B cell (primary cell): Measurements from ENCODE around the gene STRBP. TPM values are rescaled to one million over a fixed set of nuclear protein-coding genes. Genes with fewer than 3 reads are reported as not detected.

Source experiments
- ATAC-seq: fragments of 200-7000 bp; cut with Tn5 transposase; one replicate; pipeline ENCODE4 v1.10.0; 2021; ENCODE audit warnings: low read depth, mild to moderate bottlenecking, moderate number of reproducible peaks, moderate library complexity
- CTCF ChIA-PET: fragments of 350-600 bp; sonication (Branson Sonifier 250); formaldehyde crosslinking; loops from one replicate; lab custom pipeline; 2021; ENCODE audit warnings: antibody characterized with exemption, inconsistent platforms; lab: Charles Lee
- POLR2A ChIA-PET: fragments of 350-600 bp; sonication (Branson Sonifier 250); formaldehyde crosslinking; loops from one replicate; lab custom pipeline; 2021; ENCODE audit warnings: antibody characterized with exemption; lab: Charles Lee
- DNase-seq: peaks from one replicate; pipeline ENCODE4 v3.0.0; 2013
- H2AFZ ChIP-seq: 2 replicates; pipeline ENCODE4 v1.6.1; 2012; ENCODE audit warnings: mild to moderate bottlenecking, low read depth, low read length; ENCODE audit not compliant: insufficient read depth, poor library complexity, severe bottlenecking
- H3K27ac ChIP-seq, 2 donors: 1 replicate in 1 of 2; 2 replicates in 1 of 2; pipeline ENCODE4 v1.5.1; 2012 to 2013; ENCODE audit warnings: low read length in 2 of 2, mild to moderate bottlenecking in 2 of 2, moderate library complexity in 1 of 2
- H3K27me3 ChIP-seq, 4 experiments: fragments of 200-600 bp in 1 of 4; sonication (generic) in 1 of 4; replicated peaks in 1 of 4; 1 replicate in 2 of 4; 2 replicates in 2 of 4; pipeline versions ENCODE4 v1.6.1 to v1.7.0; 2013 to 2016; ENCODE audit warnings: low read length in 3 of 4, mild to moderate bottlenecking in 2 of 4, mixed read lengths in 1 of 4, moderate library complexity in 1 of 4; ENCODE audit not compliant: insufficient read depth in 4 of 4, control insufficient read depth in 3 of 4; ENCODE audit errors: control extremely low read depth in 1 of 4
- H3K36me3 ChIP-seq, 2 experiments: replicated peaks in 1 of 2; 1 replicate in 1 of 2; 2 replicates in 1 of 2; pipeline versions ENCODE4 v1.6.1 to v1.7.1; 2013; ENCODE audit warnings: low read length in 1 of 2; ENCODE audit not compliant: insufficient read depth in 2 of 2, control insufficient read depth in 1 of 2; ENCODE audit errors: control extremely low read depth in 1 of 2, extremely low read depth in 1 of 2
- H3K4me1 ChIP-seq, 2 donors: fragments of 200-600 bp in 1 of 2; sonication (generic) in 1 of 2; 1 replicate in 1 of 2; 2 replicates in 1 of 2; pipeline versions ENCODE4 v1.5.1 to v1.6.1; 2013 to 2017; ENCODE audit warnings: low read length in 2 of 2; ENCODE audit not compliant: control insufficient read depth in 2 of 2, insufficient read depth in 2 of 2
- H3K4me2 ChIP-seq: replicated peaks from 2 replicates; pipeline ENCODE3; 2012; ENCODE audit warnings: mild to moderate bottlenecking, low read depth, low read length; ENCODE audit not compliant: poor library complexity, severe bottlenecking
- H3K4me3 ChIP-seq, 5 experiments: fragments of 200-600 bp in 1 of 5; sonication (generic) in 1 of 5; 1 replicate in 3 of 5; 2 replicates in 2 of 5; pipeline versions ENCODE4 v1.5.1 to v1.7.0; 2011 to 2016; ENCODE audit warnings: low read length in 4 of 5, mild to moderate bottlenecking in 4 of 5, low read depth in 2 of 5, control low read depth in 1 of 5, moderate library complexity in 1 of 5; ENCODE audit not compliant: insufficient read depth in 1 of 5; ENCODE audit errors: control extremely low read depth in 1 of 5, extremely low read depth in 1 of 5
- H3K79me2 ChIP-seq: fragments of 200-600 bp; sonication (generic); one replicate; pipeline ENCODE4 v1.6.0; 2016; ENCODE audit warnings: low read length; ENCODE audit not compliant: control insufficient read depth, insufficient read depth
- H3K9ac ChIP-seq: fragments of 200-600 bp; sonication (generic); 2 replicates; pipeline ENCODE4 v1.6.1; 2017; ENCODE audit warnings: mild to moderate bottlenecking, low read length, moderate library complexity
- H3K9me3 ChIP-seq, 3 donors: one replicate each; pipeline versions ENCODE4 v1.6.1 to v1.7.1; 2013; ENCODE audit warnings: low read length in 2 of 3; ENCODE audit not compliant: control insufficient read depth in 2 of 3, insufficient read depth in 1 of 3; ENCODE audit errors: control extremely low read depth in 1 of 3
- H4K20me1 ChIP-seq: 2 replicates; pipeline ENCODE4 v1.6.0; 2012; ENCODE audit warnings: mild to moderate bottlenecking, low read length; ENCODE audit not compliant: insufficient read depth, control insufficient read depth, poor library complexity, severe bottlenecking
- H3K27ac Mint-ChIP-seq: one replicate; pipeline ENCODE4 v1.8.0; 2021; ENCODE audit warnings: mixed read lengths
- H3K27me3 Mint-ChIP-seq: one replicate; pipeline ENCODE4 v1.8.0; 2021; ENCODE audit warnings: mixed read lengths
- H3K4me1 Mint-ChIP-seq: one replicate; pipeline ENCODE4 v1.8.0; 2021; ENCODE audit warnings: mixed read lengths
- H3K4me3 Mint-ChIP-seq: one replicate; pipeline ENCODE4 v1.8.0; 2021; ENCODE audit warnings: mixed read lengths
- H3K9me3 Mint-ChIP-seq: one replicate; pipeline ENCODE4 v1.8.0; 2022; ENCODE audit warnings: mixed read lengths; ENCODE audit not compliant: insufficient read depth
- EZH2 ChIP-seq: IDR thresholded peaks from 2 replicates; pipeline ENCODE4 v1.6.1; 2012; ENCODE audit warnings: borderline replicate concordance, low read depth, mild to moderate bottlenecking, moderate library complexity, low read length; ENCODE audit not compliant: insufficient read depth, poor library complexity, severe bottlenecking
- WGBS: methylation state at CpG from one replicate; pipeline ENCODE4 v1.1.5; 2013; ENCODE audit warnings: missing lambda C conversion rate; ENCODE audit not compliant: insufficient coverage; 5-methylcytosine and 5-hydroxymethylcytosine counted together
- intact Hi-C: fragments of 100-400 bp; cut with micrococcal nuclease; formaldehyde crosslinking; loops from one replicate; pipeline ENCODE4 v1.10.0; 2022
- polyA plus RNA-seq: library from polyadenylated mRNA; depleted of rRNA; stranded (reverse); fragments of >200 nt; gene quantifications from 2 replicates; pipeline ENCODE4 v1.2.3, GENCODE V29; 2012
- total RNA-seq, 2 donors: library from RNA; stranded (reverse); fragments of 120-200 nt in 1 of 2; gene quantifications; 1 replicate in 1 of 2; 2 replicates in 1 of 2; pipeline versions ENCODE4 v1.2.3 to v1.2.4, GENCODE V29; 2013 to 2022
- TF ChIP-seq, protein P1 (sequence below): fragments of 200-600 bp; IDR thresholded peaks from one replicate; pipeline ENCODE4 v1.8.0; 2022; ENCODE audit warnings: antibody characterized with exemption, mild to moderate bottlenecking

Gene STRBP
- total and polyA plus RNA-seq, 2 donors (not counting 1 experiment from before 2014, with no cell fraction given), result 39.1 to 189 TPM

- WGBS, result no CpG with 5 or more reads among the region's 3 CpGs
- CTCF ChIA-PET, result interaction anchor here (0.6 to 1.3 kb wide), 6 partner anchors 63 to 228 kb away, joined by 3 to 6 read pairs (median 5); no protein-coding TSS in a partner anchor
- Histone ChIP-seq H3K4me2 (no peak overlapping the region), H3K4me1 (no peaks in the 10 kb centered on the region), H3K27ac (no peak overlapping the region), H3K9me3 (no peaks in the 10 kb centered on the region), H3K4me3 (no peak overlapping the region), H3K36me3 (peaks cover 3 to 92% of the 10 kb centered on the region in 2 experiments), H3K27me3 (no peaks in the 10 kb centered on the region), H3K79me2 (peaks cover 21% of the 10 kb centered on the region), H4K20me1 (peaks cover 9% of the 10 kb centered on the region), H2AFZ (no peak overlapping the region), H3K9ac (no peak overlapping the region)
- Mint-ChIP-seq H3K4me3 (no peak overlapping the region), H3K27ac (no peak overlapping the region), H3K9me3 (no peaks in the 10 kb centered on the region), H3K4me1 (peaks cover 11% of the 10 kb centered on the region), H3K27me3 (no peaks in the 10 kb centered on the region)
- TF ChIP-seq, protein P1, sequence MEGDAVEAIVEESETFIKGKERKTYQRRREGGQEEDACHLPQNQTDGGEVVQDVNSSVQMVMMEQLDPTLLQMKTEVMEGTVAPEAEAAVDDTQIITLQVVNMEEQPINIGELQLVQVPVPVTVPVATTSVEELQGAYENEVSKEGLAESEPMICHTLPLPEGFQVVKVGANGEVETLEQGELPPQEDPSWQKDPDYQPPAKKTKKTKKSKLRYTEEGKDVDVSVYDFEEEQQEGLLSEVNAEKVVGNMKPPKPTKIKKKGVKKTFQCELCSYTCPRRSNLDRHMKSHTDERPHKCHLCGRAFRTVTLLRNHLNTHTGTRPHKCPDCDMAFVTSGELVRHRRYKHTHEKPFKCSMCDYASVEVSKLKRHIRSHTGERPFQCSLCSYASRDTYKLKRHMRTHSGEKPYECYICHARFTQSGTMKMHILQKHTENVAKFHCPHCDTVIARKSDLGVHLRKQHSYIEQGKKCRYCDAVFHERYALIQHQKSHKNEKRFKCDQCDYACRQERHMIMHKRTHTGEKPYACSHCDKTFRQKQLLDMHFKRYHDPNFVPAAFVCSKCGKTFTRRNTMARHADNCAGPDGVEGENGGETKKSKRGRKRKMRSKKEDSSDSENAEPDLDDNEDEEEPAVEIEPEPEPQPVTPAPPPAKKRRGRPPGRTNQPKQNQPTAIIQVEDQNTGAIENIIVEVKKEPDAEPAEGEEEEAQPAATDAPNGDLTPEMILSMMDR, result no peak
- no peak for TF ChIP-seq EZH2
- ATAC-seq, result no peak
- POLR2A ChIA-PET, result no interaction called here
- intact Hi-C loops, result no loop called here
- no peak for DNase-seq
Measured at GRCh38 chr9:123121457-123121856, 146.9 kb downstream of the STRBP start.

GRCh38 chr9:123120953-123121352 is 147.4 kb downstream of the STRBP start:
- Histone ChIP-seq H2AFZ (no peak overlapping the region), H3K4me1 (no peaks in the 10 kb centered on the region), H3K4me2 (no peak overlapping the region), H3K27ac (no peak overlapping the region), H4K20me1 (peaks cover 9% of the 10 kb centered on the region), H3K27me3 (no peaks in the 10 kb centered on the region), H3K9ac (no peak overlapping the region), H3K4me3 (no peak overlapping the region), H3K36me3 (peaks cover 3 to 92% of the 10 kb centered on the region in 2 experiments), H3K9me3 (no peaks in the 10 kb centered on the region), H3K79me2 (peaks cover 21% of the 10 kb centered on the region)
- DNase-seq (no peak), ATAC-seq (no peak)
- ChIA-PET CTCF (interaction anchor here (0.7 to 1.1 kb wide), 3 partner anchors 63 to 228 kb away, joined by 3 to 6 read pairs (median 5); no protein-coding TSS in a partner anchor), POLR2A (no interaction called here)
- TF ChIP-seq, protein P1, result no peak
- TF ChIP-seq EZH2, result no peak
- no peaks in the 10 kb centered on the region for H3K9me3 Mint-ChIP-seq
- no peak overlapping the region for H3K27ac Mint-ChIP-seq
- peaks cover 11% of the 10 kb centered on the region for H3K4me1 Mint-ChIP-seq
- whole genome bisulfite sequencing, result no CpG with 5 or more reads among the region's 1 CpG
- no peak overlapping the region for H3K4me3 Mint-ChIP-seq
- intact Hi-C loops, result no loop called here
- H3K27me3 Mint-ChIP-seq, result no peaks in the 10 kb centered on the region
